MCF 10A (cell line): ENCODE data around the gene PSMB3. TPM values are rescaled to one million over a fixed set of nuclear protein-coding genes. Genes with fewer than 3 reads are reported as not detected.

ENCODE experiments used
- BruUV-seq: library from RNA; stranded (reverse); fragments of 400-500 nt; replicated peaks from 2 replicates; lab custom pipeline; 2021; lab: Mats Ljungman, UMichigan
- CTCF ChIA-PET: fragments of 300-600 bp; sonication (Branson Sonifier 250); formaldehyde crosslinking; extraction: SDS; loops from one replicate; lab custom pipeline; 2021; ENCODE audit warnings: antibody characterized with exemption, inconsistent platforms; lab: Yijun Ruan, JAX
- POLR2A ChIA-PET: fragments of 300-600, 350-650 bp; sonication (Branson Sonifier 250); formaldehyde crosslinking; extraction: SDS; loops from one replicate; lab custom pipeline; 2020; ENCODE audit warnings: antibody characterized with exemption, inconsistent platforms; lab: Yijun Ruan, JAX
- DNase-seq: peaks from one replicate; pipeline ENCODE4 v3.0.0-alpha.2; 2018; ENCODE audit not compliant: unreplicated experiment
- H3K27ac Mint-ChIP-seq: one replicate; pipeline ENCODE4 v1.8.0; 2022; ENCODE audit warnings: mild to moderate bottlenecking, low read depth, mixed read lengths; ENCODE audit not compliant: unreplicated experiment
- H3K27me3 Mint-ChIP-seq: one replicate; pipeline ENCODE4 v1.8.0; 2022; ENCODE audit warnings: mixed read lengths; ENCODE audit not compliant: insufficient read depth, unreplicated experiment
- H3K36me3 Mint-ChIP-seq: one replicate; pipeline ENCODE4 v1.8.0; 2022; ENCODE audit warnings: mild to moderate bottlenecking, moderate library complexity, mixed read lengths; ENCODE audit not compliant: insufficient read depth, unreplicated experiment
- H3K4me1 Mint-ChIP-seq: one replicate; pipeline ENCODE4 v1.8.0; 2022; ENCODE audit warnings: mixed read lengths; ENCODE audit not compliant: insufficient read depth, unreplicated experiment
- H3K4me3 Mint-ChIP-seq: one replicate; pipeline ENCODE4 v1.8.0; 2022; ENCODE audit warnings: mild to moderate bottlenecking, moderate library complexity, mixed read lengths; ENCODE audit not compliant: unreplicated experiment
- H3K9me3 Mint-ChIP-seq: one replicate; pipeline ENCODE4 v1.8.0; 2022; ENCODE audit warnings: mixed read lengths; ENCODE audit not compliant: unreplicated experiment
- intact Hi-C: fragments of 100-400 bp; cut with micrococcal nuclease; formaldehyde crosslinking; loops from 2 replicates; pipeline ENCODE4 v1.14.1; 2022
- total RNA-seq: library from RNA; stranded (reverse); gene quantifications from 2 replicates; pipeline ENCODE4 v1.2.3, GENCODE V29; 2022
- TF ChIP-seq, protein P1 (sequence below): fragments of 200-600 bp; IDR thresholded peaks from one replicate; pipeline ENCODE4 v1.8.0; 2022; ENCODE audit warnings: antibody characterized with exemption, mild to moderate bottlenecking; ENCODE audit not compliant: unreplicated experiment

Gene PSMB3
- total RNA-seq, 1 experiment from 2014 or later = 145 TPM

DNA sequence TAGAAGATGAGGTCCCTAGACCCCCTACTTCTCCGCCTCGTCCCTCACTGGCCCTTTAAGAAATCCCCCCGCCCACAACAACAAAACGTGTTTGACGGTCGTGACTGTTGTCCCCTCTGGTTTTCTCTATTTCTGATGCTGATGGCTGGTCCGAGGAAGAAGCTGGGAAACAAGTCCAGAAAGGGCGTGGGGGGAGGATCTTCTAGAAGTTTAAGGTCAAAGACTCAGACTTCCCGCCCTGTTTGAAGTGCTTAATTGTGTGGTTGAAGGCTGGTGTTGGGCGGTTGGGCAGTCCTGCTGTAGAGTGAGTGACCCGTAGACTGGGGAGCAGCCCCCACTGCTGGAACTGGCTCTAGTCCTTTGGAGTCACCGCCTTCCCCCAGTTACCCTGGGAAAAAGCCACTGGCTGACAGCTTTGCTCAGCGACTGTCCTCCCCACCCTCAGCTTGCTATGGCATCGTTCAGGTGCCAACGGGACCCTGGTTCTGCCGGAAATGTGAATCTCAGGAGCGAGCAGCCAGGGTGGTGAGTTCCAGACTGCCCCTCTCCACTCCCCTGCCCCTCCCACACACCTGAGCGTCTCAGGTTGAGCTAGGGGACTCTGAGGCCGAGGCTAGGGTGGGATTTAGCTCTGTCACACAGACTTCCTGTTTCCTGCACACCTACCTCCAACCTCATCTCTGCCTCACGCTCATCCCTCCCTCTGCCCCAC lies 45.9 kb upstream of the PSMB3 start:
- intact Hi-C loops = loop anchor here (10.0 kb wide), 1 partner anchor 48 kb away; the partner anchor contains the start of gene PSMB3
- ChIA-PET POLR2A (interaction anchor here (0.6 to 4.0 kb wide), 9 partner anchors 8 to 459 kb away, joined by 3 to 29 read pairs (median 6); partner anchors contain the start of genes ARL5C and PSMB3), CTCF (interaction anchor here (0.7 to 1.1 kb wide), 2 partner anchors 29 to 30 kb away, joined by 3 to 4 read pairs; no protein-coding TSS in a partner anchor)
- BruUV-seq = no TSS peak
- TF ChIP-seq, protein P1, sequence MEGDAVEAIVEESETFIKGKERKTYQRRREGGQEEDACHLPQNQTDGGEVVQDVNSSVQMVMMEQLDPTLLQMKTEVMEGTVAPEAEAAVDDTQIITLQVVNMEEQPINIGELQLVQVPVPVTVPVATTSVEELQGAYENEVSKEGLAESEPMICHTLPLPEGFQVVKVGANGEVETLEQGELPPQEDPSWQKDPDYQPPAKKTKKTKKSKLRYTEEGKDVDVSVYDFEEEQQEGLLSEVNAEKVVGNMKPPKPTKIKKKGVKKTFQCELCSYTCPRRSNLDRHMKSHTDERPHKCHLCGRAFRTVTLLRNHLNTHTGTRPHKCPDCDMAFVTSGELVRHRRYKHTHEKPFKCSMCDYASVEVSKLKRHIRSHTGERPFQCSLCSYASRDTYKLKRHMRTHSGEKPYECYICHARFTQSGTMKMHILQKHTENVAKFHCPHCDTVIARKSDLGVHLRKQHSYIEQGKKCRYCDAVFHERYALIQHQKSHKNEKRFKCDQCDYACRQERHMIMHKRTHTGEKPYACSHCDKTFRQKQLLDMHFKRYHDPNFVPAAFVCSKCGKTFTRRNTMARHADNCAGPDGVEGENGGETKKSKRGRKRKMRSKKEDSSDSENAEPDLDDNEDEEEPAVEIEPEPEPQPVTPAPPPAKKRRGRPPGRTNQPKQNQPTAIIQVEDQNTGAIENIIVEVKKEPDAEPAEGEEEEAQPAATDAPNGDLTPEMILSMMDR = no peak
- H3K4me3 Mint-ChIP-seq = peak overlapping the region; percentile 99
- H3K9me3 Mint-ChIP-seq = no peaks in the 10 kb centered on the region
- H3K4me1 Mint-ChIP-seq = peaks cover 11% of the 10 kb centered on the region
- H3K36me3 Mint-ChIP-seq = peaks cover 48% of the 10 kb centered on the region
- H3K27ac Mint-ChIP-seq = peak overlapping the region; percentile 90
- no peaks in the 10 kb centered on the region for H3K27me3 Mint-ChIP-seq
- DNase-seq = peak; percentile 20

DNA sequence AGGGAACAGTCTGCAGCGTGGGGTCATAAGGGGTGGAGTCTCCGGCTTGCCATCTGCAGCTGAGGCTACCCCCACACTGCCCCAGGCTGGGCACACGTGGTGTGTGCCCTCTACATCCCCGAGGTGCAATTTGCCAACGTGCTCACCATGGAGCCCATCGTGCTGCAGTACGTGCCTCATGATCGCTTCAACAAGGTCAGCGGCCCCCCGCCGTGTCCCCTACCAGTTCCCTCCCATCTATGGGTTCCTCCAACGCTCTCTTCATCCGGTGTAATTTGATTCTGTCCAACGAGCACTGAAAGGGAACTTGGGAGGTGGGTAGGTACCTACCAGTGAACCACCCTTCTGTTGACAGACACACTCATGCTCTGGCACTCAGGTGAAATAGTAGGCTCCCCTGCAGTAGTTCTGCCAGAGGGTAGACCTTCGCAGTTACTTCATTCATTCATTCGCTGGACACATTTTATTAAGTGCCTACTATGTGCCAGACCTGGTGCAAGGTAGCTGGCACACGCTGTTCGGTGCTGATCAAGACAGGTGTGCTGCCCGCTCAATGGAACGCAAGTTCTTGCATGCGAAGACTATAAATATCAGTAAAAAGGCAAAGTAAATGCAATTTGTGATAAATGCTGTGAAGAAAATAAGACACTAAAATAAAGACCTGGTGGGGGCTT lies 44.7 kb upstream of the PSMB3 start:
- BruUV-seq = no TSS peak
- TF ChIP-seq, protein P1 = no peak
- Mint-ChIP-seq H3K27me3 (no peaks in the 10 kb centered on the region), H3K9me3 (no peaks in the 10 kb centered on the region), H3K4me1 (peaks cover 11% of the 10 kb centered on the region), H3K36me3 (peaks cover 42% of the 10 kb centered on the region), H3K27ac (peak overlapping the region; percentile 60), H3K4me3 (no peak overlapping the region)
- intact Hi-C loops = loop anchor here (10.0 kb wide), 1 partner anchor 47 kb away; the partner anchor contains the start of gene PSMB3
- no peak for DNase-seq
- ChIA-PET CTCF (interaction anchor here (0.6 to 1.5 kb wide), 4 partner anchors 23 to 284 kb away, joined by 3 to 4 read pairs (median 4); partner anchors contain the start of gene CISD3), POLR2A (interaction anchor here (0.6 to 3.3 kb wide), 4 partner anchors 10 to 116 kb away, joined by 3 to 18 read pairs (median 6); no protein-coding TSS in a partner anchor)

DNA sequence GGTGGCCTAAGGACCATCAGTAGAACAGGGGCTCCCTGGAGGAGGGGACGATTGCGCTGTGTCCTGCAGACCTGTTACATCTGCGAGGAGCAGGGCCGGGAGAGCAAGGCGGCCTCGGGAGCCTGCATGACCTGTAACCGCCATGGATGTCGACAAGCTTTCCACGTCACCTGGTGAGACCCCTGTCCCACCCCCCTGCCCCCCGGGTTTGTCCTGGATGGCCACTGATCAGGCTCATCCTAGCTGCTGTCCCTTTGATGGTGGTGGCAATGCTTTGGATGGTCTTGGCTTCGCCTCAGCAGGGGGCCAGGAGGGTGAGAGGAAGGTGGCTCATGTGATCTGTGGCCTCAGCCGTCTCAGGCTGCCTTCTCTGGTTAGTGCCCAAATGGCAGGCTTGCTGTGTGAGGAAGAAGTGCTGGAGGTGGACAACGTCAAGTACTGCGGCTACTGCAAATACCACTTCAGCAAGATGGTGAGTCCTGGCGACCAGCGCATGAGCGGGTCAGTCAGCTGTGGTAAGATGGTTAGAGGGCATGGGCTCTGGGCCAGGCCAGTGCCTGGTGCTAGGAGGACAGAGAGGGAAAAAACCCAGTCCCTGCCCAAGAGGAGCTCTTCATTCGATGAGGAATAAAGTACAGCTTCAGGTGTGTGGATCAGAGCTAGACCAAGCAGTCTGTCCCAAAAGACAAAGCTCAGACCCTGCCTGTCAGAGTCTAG lies 43.3 kb upstream of the PSMB3 start:
- TF ChIP-seq, protein P1 = no peak
- no peak for DNase-seq
- intact Hi-C loops = loop anchor here (10.0 kb wide), 1 partner anchor 46 kb away; the partner anchor contains the start of gene PSMB3
- H3K4me1 Mint-ChIP-seq = peaks cover 11% of the 10 kb centered on the region
- H3K27ac Mint-ChIP-seq = no peak overlapping the region
- no peaks in the 10 kb centered on the region for H3K27me3 Mint-ChIP-seq
- CTCF ChIA-PET = interaction anchor here (0.5 to 1.5 kb wide), 5 partner anchors 20 to 31 kb away, joined by 3 to 8 read pairs (median 4); partner anchors contain the start of gene CISD3
- BruUV-seq = no TSS peak
- no peak overlapping the region for H3K4me3 Mint-ChIP-seq
- POLR2A ChIA-PET = interaction anchor here (1.6 kb wide), 1 partner anchor 115 kb away, joined by 3 read pairs; no protein-coding TSS in a partner anchor
- no peaks in the 10 kb centered on the region for H3K9me3 Mint-ChIP-seq
- peaks cover 33% of the 10 kb centered on the region for H3K36me3 Mint-ChIP-seq
